ENCODE data around the gene VAV3. TPM values are rescaled to one million over a fixed set of nuclear protein-coding genes. Genes with fewer than 3 reads are reported as not detected.
A peak's percentile ranks its signal among the peaks of the same experiment; 100 is the strongest.
"Not testable (repeated sequence)": the region's sequence is repeated elsewhere in the genome, so short reads cannot be mapped to it uniquely, and the experiment has no call there.

The VAV3 gene
- total RNA-seq, 1 donor from 2014 or later = 6.4 TPM

- no peak for ATAC-seq
- no peak for DNase-seq (ENCODE audit: low spot score)
- intact Hi-C loops (cut with DNase I) = no loop called here
Measured at GRCh38 chr1:107900090-107900945, 64.7 kb downstream of the VAV3 start.

- ATAC-seq (no peak), DNase-seq (ENCODE audit: low spot score) (no peak)
- intact Hi-C loops (cut with DNase I) = no loop called here
Measured at GRCh38 chr1:107899655-107900054, 65.3 kb downstream of the VAV3 start.

GRCh38 chr1:107897438-107898345 is 67.3 kb downstream of the VAV3 start:
- DNase-seq (ENCODE audit: low spot score) (no peak), ATAC-seq (no peak)
- intact Hi-C loops (cut with DNase I) = no loop called here

GRCh38 chr1:107896936-107897335 is 68.0 kb downstream of the VAV3 start:
- ATAC-seq = no peak
- DNase-seq (ENCODE audit: low spot score) = no peak
- intact Hi-C loops (cut with DNase I) = no loop called here

GRCh38 chr1:107896401-107896800 is 68.6 kb downstream of the VAV3 start:
- DNase-seq (ENCODE audit: low spot score) (no peak), ATAC-seq (no peak)
- intact Hi-C loops (cut with DNase I) = no loop called here

- DNase-seq (ENCODE audit: low spot score) = no peak
- no peak for ATAC-seq
- intact Hi-C loops (cut with DNase I) = no loop called here
Measured at GRCh38 chr1:107895403-107896191, 69.4 kb downstream of the VAV3 start.

- intact Hi-C loops (cut with DNase I) = no loop called here
- DNase-seq (ENCODE audit: low spot score) (no peak), ATAC-seq (no peak)
Measured at GRCh38 chr1:107894605-107895004, 70.4 kb downstream of the VAV3 start.

- intact Hi-C loops (cut with DNase I); DNase-seq (ENCODE audit: low spot score); ATAC-seq: not testable (repeated sequence)
Measured at GRCh38 chr1:107893350-107893749, 71.6 kb downstream of the VAV3 start.

- no peak for ATAC-seq
- DNase-seq (ENCODE audit: low spot score) = no peak
- intact Hi-C loops (cut with DNase I) = no loop called here
Measured at GRCh38 chr1:107889524-107889923, 75.5 kb downstream of the VAV3 start.

- intact Hi-C loops (cut with DNase I) = no loop called here
- ATAC-seq (no peak), DNase-seq (ENCODE audit: low spot score) (no peak)
Measured at GRCh38 chr1:107883562-107883961, 81.4 kb downstream of the VAV3 start.

- intact Hi-C loops (cut with DNase I) = no loop called here
- DNase-seq (ENCODE audit: low spot score) = no peak
- no peak for ATAC-seq
Measured at GRCh38 chr1:107879927-107880326, 85.1 kb downstream of the VAV3 start.

- DNase-seq (ENCODE audit: low spot score) = no peak
- intact Hi-C loops (cut with DNase I) = no loop called here
Measured at GRCh38 chr1:107879346-107879745, 85.6 kb downstream of the VAV3 start.

GRCh38 chr1:107877745-107878144 is 87.2 kb downstream of the VAV3 start:
- ATAC-seq (no peak), DNase-seq (ENCODE audit: low spot score) (no peak)
- intact Hi-C loops (cut with DNase I) = no loop called here

More at GRCh38 chr1:107879346-107879745, 85.6 kb downstream of the VAV3 start:
- ATAC-seq = no peak

- intact Hi-C loops (cut with DNase I) = no loop called here
Measured at GRCh38 chr1:107877092-107877491, 87.9 kb downstream of the VAV3 start.

GRCh38 chr1:107875689-107876088 is 89.3 kb downstream of the VAV3 start:
- intact Hi-C loops (cut with DNase I) = no loop called here
- no peak for DNase-seq (ENCODE audit: low spot score)

More at GRCh38 chr1:107877092-107877491, 87.9 kb downstream of the VAV3 start:
- ATAC-seq = peak; percentile 86
- no peak for DNase-seq (ENCODE audit: low spot score)

GRCh38 chr1:107874221-107874620 is 90.8 kb downstream of the VAV3 start:
- ATAC-seq (no peak), DNase-seq (ENCODE audit: low spot score) (no peak)
- intact Hi-C loops (cut with DNase I) = loop anchor here (5.0 kb wide), 1 partner anchor 307 kb away; no protein-coding TSS in a partner anchor

More at GRCh38 chr1:107875689-107876088, 89.3 kb downstream of the VAV3 start:
- ATAC-seq = no peak

GRCh38 chr1:107871687-107872395 is 93.1 kb downstream of the VAV3 start:
- intact Hi-C loops (cut with DNase I) = loop anchor here (5.0 kb wide), 1 partner anchor 305 kb away; no protein-coding TSS in a partner anchor
- ATAC-seq (no peak), DNase-seq (ENCODE audit: low spot score) (no peak)

- no peak for ATAC-seq
- intact Hi-C loops (cut with DNase I) = loop anchor here (5.0 kb wide), 1 partner anchor 304 kb away; no protein-coding TSS in a partner anchor
- no peak for DNase-seq (ENCODE audit: low spot score)
Measured at GRCh38 chr1:107871259-107871658, 93.7 kb downstream of the VAV3 start.
